Cardiac fibroblast (primary cell): ENCODE results near the gene LMO4.

Experiments
- DNase-seq, 2 donors: peaks; one replicate each; pipeline versions ENCODE4 v3.0.0 to v3.0.0-alpha.2; 2010; ENCODE audit warnings: low read depth in 2 of 2
- H3K4me3 ChIP-seq, 2 donors: replicated peaks in 1 of 2; 1 replicate in 1 of 2; 2 replicates in 1 of 2; pipeline ENCODE4 v1.5.1; 2011; ENCODE audit warnings: low read depth in 2 of 2, low read length in 2 of 2, mild to moderate bottlenecking in 2 of 2, moderate library complexity in 1 of 2
- TF ChIP-seq, protein P1 (sequence below): IDR thresholded peaks from one replicate; pipeline ENCODE4 v1.5.1; 2011; ENCODE audit warnings: low read depth, mild to moderate bottlenecking, low read length, inconsistent platforms

LMO4 gene

DNA sequence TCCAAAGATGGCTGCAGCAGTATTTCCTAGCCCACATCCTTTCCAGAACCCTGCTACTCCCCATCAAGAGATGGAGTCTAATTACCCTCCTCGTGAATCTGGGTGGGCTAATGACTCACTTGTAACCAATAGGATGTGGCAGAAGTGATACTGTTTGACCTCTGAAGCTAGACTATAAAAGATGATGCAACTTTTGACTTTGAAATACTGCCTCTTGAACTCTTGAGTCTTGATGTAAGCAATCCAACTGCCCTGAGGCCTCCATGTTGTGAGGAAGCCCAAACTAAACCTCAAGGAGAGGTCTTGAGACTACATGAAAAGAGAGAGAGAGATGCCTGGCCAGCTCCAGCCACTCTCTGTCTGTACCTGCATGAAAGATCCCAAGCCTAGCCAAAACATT, 29.5 kb downstream of the LMO4 start:
- no peak overlapping the region for H3K4me3 ChIP-seq
- TF ChIP-seq, protein P1, sequence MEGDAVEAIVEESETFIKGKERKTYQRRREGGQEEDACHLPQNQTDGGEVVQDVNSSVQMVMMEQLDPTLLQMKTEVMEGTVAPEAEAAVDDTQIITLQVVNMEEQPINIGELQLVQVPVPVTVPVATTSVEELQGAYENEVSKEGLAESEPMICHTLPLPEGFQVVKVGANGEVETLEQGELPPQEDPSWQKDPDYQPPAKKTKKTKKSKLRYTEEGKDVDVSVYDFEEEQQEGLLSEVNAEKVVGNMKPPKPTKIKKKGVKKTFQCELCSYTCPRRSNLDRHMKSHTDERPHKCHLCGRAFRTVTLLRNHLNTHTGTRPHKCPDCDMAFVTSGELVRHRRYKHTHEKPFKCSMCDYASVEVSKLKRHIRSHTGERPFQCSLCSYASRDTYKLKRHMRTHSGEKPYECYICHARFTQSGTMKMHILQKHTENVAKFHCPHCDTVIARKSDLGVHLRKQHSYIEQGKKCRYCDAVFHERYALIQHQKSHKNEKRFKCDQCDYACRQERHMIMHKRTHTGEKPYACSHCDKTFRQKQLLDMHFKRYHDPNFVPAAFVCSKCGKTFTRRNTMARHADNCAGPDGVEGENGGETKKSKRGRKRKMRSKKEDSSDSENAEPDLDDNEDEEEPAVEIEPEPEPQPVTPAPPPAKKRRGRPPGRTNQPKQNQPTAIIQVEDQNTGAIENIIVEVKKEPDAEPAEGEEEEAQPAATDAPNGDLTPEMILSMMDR = no peak

DNA sequence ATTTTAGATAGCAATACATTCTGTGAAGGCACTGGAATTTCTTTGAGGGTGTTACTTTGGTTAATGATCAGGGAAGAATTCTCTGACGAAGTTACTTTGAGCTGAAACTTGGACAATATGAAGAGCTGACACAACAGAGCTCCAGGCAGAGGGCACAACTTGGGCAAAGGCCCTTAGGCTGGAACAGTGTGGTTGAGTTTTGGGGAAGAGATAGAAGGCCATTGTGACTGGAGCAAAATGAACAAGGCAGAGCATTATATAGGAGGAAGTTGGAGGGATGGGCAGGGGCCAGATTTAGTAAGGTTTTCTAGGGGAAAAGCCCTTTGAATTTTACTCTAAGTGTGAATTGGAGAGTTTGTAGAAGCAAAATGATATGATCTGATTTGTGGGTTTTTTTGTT, 30.9 kb downstream of the LMO4 start:
- DNase-seq = no peak
- no peak overlapping the region for H3K4me3 ChIP-seq
- TF ChIP-seq, protein P1 = no peak

More for the DNA sequence above, 29.5 kb downstream of the LMO4 start:
- DNase-seq = no peak

DNA sequence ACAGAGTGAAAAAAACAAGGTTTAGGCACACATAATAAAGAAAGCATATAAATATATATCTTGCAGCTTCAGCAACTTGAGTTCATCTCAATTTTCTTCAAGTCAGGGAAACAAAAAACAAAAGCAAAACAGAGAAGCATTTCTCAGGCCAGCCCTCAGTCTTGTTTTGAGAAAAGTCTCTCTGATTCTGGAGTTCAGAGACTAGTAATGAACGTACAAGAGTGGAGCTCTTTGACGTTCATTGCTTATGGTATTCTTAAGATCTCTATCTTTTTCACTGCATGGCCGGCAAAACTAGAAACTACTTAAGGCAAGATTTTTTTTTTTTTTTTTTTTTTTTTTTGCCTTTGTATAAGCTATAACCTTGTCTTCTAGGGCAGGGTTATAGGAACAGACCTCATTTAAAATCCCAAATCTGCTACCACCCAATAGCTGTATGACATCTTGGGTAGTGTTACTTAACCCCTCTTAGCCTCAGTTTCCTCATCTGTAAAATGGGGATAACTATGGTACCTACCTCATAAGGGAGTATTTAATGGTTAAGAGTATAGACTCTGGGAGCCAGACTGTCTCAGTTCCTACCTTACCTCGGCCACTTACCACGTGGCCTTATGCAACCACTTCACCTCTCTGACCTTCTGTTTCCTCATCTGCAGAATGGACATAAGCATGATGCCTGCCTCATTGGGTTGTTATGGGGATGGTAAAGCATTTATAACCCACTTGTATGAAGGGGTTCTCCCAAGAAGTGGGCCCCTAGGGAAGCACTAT, 33.6 kb downstream of the LMO4 start:
- no peak for DNase-seq
- TF ChIP-seq, protein P1 = no peak
- no peak overlapping the region for H3K4me3 ChIP-seq

DNA sequence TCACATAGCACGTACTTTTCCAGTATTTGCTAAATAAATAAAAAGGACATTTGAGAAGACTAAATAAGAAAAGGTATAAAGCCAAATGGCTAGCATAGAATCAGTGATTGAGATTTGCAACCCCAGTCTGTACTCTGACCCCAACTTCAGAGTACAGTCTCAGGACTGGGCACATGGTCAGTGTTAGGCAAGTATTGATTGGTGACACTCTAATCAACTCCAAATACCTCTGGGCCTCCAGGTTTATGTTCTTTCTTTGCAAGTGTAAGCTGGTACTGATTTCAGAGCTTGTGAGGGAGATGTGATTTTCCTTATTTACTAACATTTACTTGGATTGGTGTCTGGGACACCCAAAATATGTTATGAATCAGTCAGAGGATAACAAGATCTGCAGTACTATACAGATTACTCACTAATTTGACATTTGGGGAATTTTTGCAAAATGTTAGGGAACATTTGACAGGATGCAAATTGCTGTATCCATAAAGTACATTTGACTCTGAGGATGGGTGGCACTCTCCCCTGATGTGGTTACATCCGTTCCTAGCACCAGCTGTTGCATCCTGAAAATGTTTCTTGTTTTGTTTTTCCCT, 34.2 kb downstream of the LMO4 start:
- peak in 1 of 2 donors; percentile 54 for DNase-seq
- TF ChIP-seq, protein P1 = no peak
- H3K4me3 ChIP-seq = no peak overlapping the region

DNA sequence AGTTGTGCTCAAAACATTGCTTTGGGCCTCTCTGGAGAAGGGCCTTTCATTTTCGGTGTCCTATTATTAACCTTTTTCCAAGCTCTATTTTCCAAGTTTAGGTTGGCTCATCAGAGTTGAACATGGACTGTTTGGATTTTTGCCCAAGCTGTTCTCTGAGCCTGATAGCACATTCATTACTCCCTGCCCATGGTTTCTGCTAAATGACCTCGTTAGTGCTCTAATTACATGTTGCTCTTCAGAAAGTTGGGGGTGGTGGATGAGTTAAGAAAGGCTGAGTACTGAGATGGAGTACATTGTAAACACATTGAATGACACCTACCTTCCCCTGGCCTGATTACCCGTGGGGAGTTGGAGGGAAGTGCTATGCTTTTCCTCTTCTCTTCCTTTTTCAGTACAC, 38.9 kb downstream of the LMO4 start:
- DNase-seq = no peak
- no peak overlapping the region for H3K4me3 ChIP-seq
- TF ChIP-seq, protein P1 = no peak

DNA sequence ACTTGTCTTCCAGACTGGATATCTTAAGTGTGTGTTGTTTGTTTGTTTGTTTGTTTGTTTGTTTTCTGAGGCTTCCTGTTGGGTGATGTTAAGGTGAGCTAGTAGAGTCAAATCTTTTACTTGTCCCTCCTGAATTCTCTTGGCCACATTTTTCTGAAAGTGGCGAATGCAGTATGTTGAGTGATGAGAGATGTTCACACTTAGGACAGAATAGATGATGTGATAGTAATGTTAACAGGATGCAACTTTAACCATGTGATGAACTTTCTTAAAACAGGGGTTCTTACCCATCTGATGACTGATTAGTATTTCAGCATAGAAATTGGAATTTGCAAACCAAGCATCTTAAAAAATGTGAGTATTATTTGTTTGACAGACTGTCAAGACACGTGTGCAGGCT, 40.2 kb downstream of the LMO4 start:
- TF ChIP-seq, protein P1 = no peak
- no peak overlapping the region for H3K4me3 ChIP-seq
- DNase-seq = no peak
